A549 (cell line): Measurements from ENCODE around the gene FZD10. TPM values are rescaled to one million over a fixed set of nuclear protein-coding genes. Genes with fewer than 3 reads are reported as not detected.

Experiments
- ATAC-seq, 2 experiments: fragments of 200-7000 bp in 1 of 2; fragments of >200 bp in 1 of 2; cut with Nextera tagmentation in 1 of 2; cut with Tn5 transposase in 1 of 2; 3 replicates each; pipeline versions ENCODE4 v1.8.0 to v1.9.1; 2018 to 2020; ENCODE audit warnings: mild to moderate bottlenecking in 1 of 2, moderate library complexity in 1 of 2
- CTCF ChIA-PET: fragments of 300-600 bp; sonication (Branson Sonifier 250); formaldehyde crosslinking; extraction: SDS; loops from one replicate; lab custom pipeline; 2021; ENCODE audit warnings: antibody characterized with exemption, inconsistent platforms; lab: Yijun Ruan, JAX
- POLR2A ChIA-PET: fragments of 350-600 bp; formaldehyde crosslinking; extraction: SDS; loops from one replicate; lab custom pipeline; 2021; ENCODE audit warnings: antibody characterized with exemption, inconsistent platforms; lab: Yijun Ruan, JAX
- DNase-seq, 2 experiments: peaks; one replicate each; pipeline versions ENCODE4 v3.0.0 to v3.0.0-alpha.2; 2011 to 2016; ENCODE audit warnings: low read depth in 1 of 2, low spot score in 1 of 2
- FAIRE-seq: peaks from 2 replicates; lab custom pipeline; 2011; peaks lifted over from hg19 to GRCh38; lab: Jason Lieb, UNC
- H3K27ac ChIP-seq, 2 experiments: fragments of >200 bp; sonication (Bioruptor Twin); formaldehyde crosslinking; 3 replicates each; pipeline ENCODE4 v1.5.1; 2016 to 2017
- H3K4me1 ChIP-seq: fragments of >200 bp; sonication (Bioruptor Twin); formaldehyde crosslinking; 3 replicates; pipeline ENCODE4 v1.6.1; 2016
- H3K4me2 ChIP-seq: fragments of >200 bp; sonication (Bioruptor Twin); formaldehyde crosslinking; 3 replicates; pipeline ENCODE4 v1.6.1; 2016
- H3K4me3 ChIP-seq: fragments of >200 bp; sonication (Bioruptor Twin); formaldehyde crosslinking; 3 replicates; pipeline ENCODE4 v1.5.1; 2016
- H3K9me3 ChIP-seq: fragments of >200 bp; sonication (Bioruptor Twin); formaldehyde crosslinking; 3 replicates; pipeline ENCODE4 v1.6.1; 2016
- BHLHE40 ChIP-seq: IDR thresholded peaks from 2 replicates; pipeline ENCODE4 v1.6.1; 2012; ENCODE audit warnings: low read depth, low read length, inconsistent platforms
- CBX8 ChIP-seq: fragments of 200-600 bp; sonication (generic); IDR thresholded peaks from 2 replicates; pipeline ENCODE4 v1.6.1; 2016
- CEBPB ChIP-seq, 2 experiments: fragments of >200 bp in 1 of 2; sonication (Bioruptor Twin) in 1 of 2; formaldehyde crosslinking in 1 of 2; IDR thresholded peaks; 2 replicates each; pipeline ENCODE4 v1.6.1; 2012 to 2016
- CHD2 ChIP-seq: fragments of 150-350 bp; IDR thresholded peaks from 2 replicates; pipeline ENCODE4 v1.6.1; 2014; ENCODE audit warnings: low read length; ENCODE audit not compliant: partially characterized antibody
- ESRRA ChIP-seq: fragments of 150-350 bp; IDR thresholded peaks from 2 replicates; pipeline ENCODE4 v1.6.1; 2014; ENCODE audit warnings: mild to moderate bottlenecking, low read length, borderline replicate concordance
- GATA3 ChIP-seq: IDR thresholded peaks from 2 replicates; pipeline ENCODE4 v1.6.1; 2012; ENCODE audit warnings: borderline replicate concordance
- HDAC2 ChIP-seq: fragments of 200-600 bp; sonication (generic); IDR thresholded peaks from 2 replicates; pipeline ENCODE4 v1.6.1; 2016
- HEYL ChIP-seq: fragments of 250-450 bp; sonication (Bioruptor Pico); IDR thresholded peaks from 2 replicates; pipeline ENCODE4 v1.8.0; 2021; ENCODE audit warnings: mild to moderate bottlenecking, moderate library complexity
- JUN ChIP-seq, 2 experiments: fragments of >200 bp; sonication (Bioruptor Twin); formaldehyde crosslinking; IDR thresholded peaks; 2 replicates in 1 of 2; 3 replicates in 1 of 2; pipeline ENCODE4 v1.6.1; 2016 to 2017
- JUNB ChIP-seq: fragments of >200 bp; sonication (Bioruptor Twin); formaldehyde crosslinking; IDR thresholded peaks from 2 replicates; pipeline ENCODE4 v1.6.1; 2016
- KDM1A ChIP-seq: fragments of 200-600 bp; sonication (generic); IDR thresholded peaks from 2 replicates; pipeline ENCODE4 v1.6.1; 2016; ENCODE audit warnings: low read depth, mild to moderate bottlenecking
- KDM5A ChIP-seq: fragments of 200-600 bp; sonication (generic); IDR thresholded peaks from 2 replicates; pipeline ENCODE4 v1.6.1; 2016; ENCODE audit warnings: antibody characterized with exemption, mild to moderate bottlenecking
- NFE2L2 ChIP-seq: fragments of 150-350 bp; conservative IDR thresholded peaks from 2 replicates; pipeline ENCODE4 v1.6.1; 2014; ENCODE audit warnings: low read length
- NR3C1 ChIP-seq: fragments of >200 bp; sonication (Bioruptor Twin); formaldehyde crosslinking; IDR thresholded peaks from 3 replicates; pipeline ENCODE4 v1.6.1; 2017
- PBX3 ChIP-seq: IDR thresholded peaks from 2 replicates; pipeline ENCODE4 v1.6.1; 2012
- PHF8 ChIP-seq: fragments of 200-600 bp; sonication (generic); IDR thresholded peaks from 2 replicates; pipeline ENCODE4 v1.6.1; 2016; ENCODE audit warnings: low read depth, mild to moderate bottlenecking, antibody characterized with exemption, moderate library complexity, borderline replicate concordance
- POLR2A ChIP-seq: IDR thresholded peaks from 2 replicates; pipeline ENCODE4 v1.6.1; 2012; ENCODE audit warnings: mild to moderate bottlenecking, low read length
- POLR2AphosphoS2 ChIP-seq: conservative IDR thresholded peaks from 2 replicates; pipeline ENCODE4 v1.6.1; 2012; ENCODE audit warnings: low read length, improper control_type of control experiment, inconsistent platforms
- RAD21 ChIP-seq, 2 experiments: fragments of >200 bp in 1 of 2; sonication (Bioruptor Twin) in 1 of 2; formaldehyde crosslinking in 1 of 2; IDR thresholded peaks in 1 of 2; conservative IDR thresholded peaks in 1 of 2; 2 replicates in 1 of 2; 3 replicates in 1 of 2; pipeline ENCODE4 v1.6.1; 2012 to 2018; ENCODE audit warnings: inconsistent platforms in 1 of 2
- RNF2 ChIP-seq: fragments of 200-600 bp; sonication (generic); IDR thresholded peaks from 2 replicates; pipeline ENCODE4 v1.6.1; 2016; ENCODE audit warnings: low read depth, mild to moderate bottlenecking, antibody characterized with exemption, moderate library complexity, borderline replicate concordance
- SREBF2 ChIP-seq: fragments of 450-650 bp; IDR thresholded peaks from 2 replicates; pipeline ENCODE4 v1.6.1; 2014; ENCODE audit warnings: mild to moderate bottlenecking, moderate library complexity
- ZC3H11A ChIP-seq: fragments of 450-650 bp; IDR thresholded peaks from 2 replicates; pipeline ENCODE4 v1.6.1; 2014; ENCODE audit warnings: antibody characterized with exemption, mild to moderate bottlenecking
- ZFP36 ChIP-seq: fragments of 450-650 bp; IDR thresholded peaks from 2 replicates; pipeline ENCODE4 v1.6.1; 2014; ENCODE audit warnings: borderline replicate concordance; ENCODE audit not compliant: partially characterized antibody
- ZSCAN20 ChIP-seq: fragments of 250-450 bp; sonication (Bioruptor Pico); IDR thresholded peaks from 2 replicates; pipeline ENCODE4 v1.8.0; 2022; ENCODE audit warnings: mild to moderate bottlenecking, moderate library complexity
- WGBS: methylation state at CpG from one replicate; pipeline ENCODE4 v1.1.6; 2017; ENCODE audit errors: missing lambda C conversion rate; 5-methylcytosine and 5-hydroxymethylcytosine counted together
- polyA plus RNA-seq, 4 experiments: library from polyadenylated mRNA; depleted of rRNA in 3 of 4; stranded (reverse); fragments of >200 nt; fragmentation: RNase III in 1 of 4; extraction: RNeasy Plus Mini Kit Qiagen cat#74134 plus additional on column Dnase treatment in 1 of 4; gene quantifications; 2 replicates in 3 of 4; 3 replicates in 1 of 4; pipeline ENCODE4 v1.2.3, GENCODE V29; 2011 to 2017
- TF ChIP-seq, protein P1 (sequence below): fragments of >200 bp; sonication (Bioruptor Twin); formaldehyde crosslinking; IDR thresholded peaks from 2 replicates; pipeline ENCODE4 v1.6.1; 2016
- TF ChIP-seq, protein P2 (sequence below): fragments of 250-450 bp; sonication (Bioruptor Pico); IDR thresholded peaks from 2 replicates; pipeline ENCODE4 v1.5.0; 2020; ENCODE audit warnings: low read depth, mild to moderate bottlenecking, moderate library complexity
- TF ChIP-seq, protein P3 (sequence below): fragments of >200 bp; sonication (Bioruptor Twin); formaldehyde crosslinking; IDR thresholded peaks from 3 replicates; pipeline ENCODE4 v1.6.1; 2016
- TF ChIP-seq, protein P4 (sequence below): fragments of 450-650 bp; IDR thresholded peaks from 2 replicates; pipeline ENCODE4 v1.6.1; 2014; ENCODE audit warnings: antibody characterized with exemption

The FZD10 gene
- polyA plus RNA-seq, 2 of the 4 experiments (the other 2 are of a cell fraction), result not detected

GRCh38 chr12:130155416-130156073 lies 6.7 kb upstream of the FZD10 start:
- no peaks in the 10 kb centered on the region for H3K4me1 ChIP-seq
- TF ChIP-seq CBX8, result no peak
- TF ChIP-seq HDAC2, result no peak
- TF ChIP-seq HEYL (CRISPR knock-in tag), result no peak
- no peak for TF ChIP-seq POLR2A
- no peak for TF ChIP-seq ESRRA
- no peak for TF ChIP-seq PBX3
- TF ChIP-seq JUNB, result no peak
- no peak for TF ChIP-seq CEBPB (IDR thresholded peaks at IDR 0.05)
- TF ChIP-seq, protein P1, sequence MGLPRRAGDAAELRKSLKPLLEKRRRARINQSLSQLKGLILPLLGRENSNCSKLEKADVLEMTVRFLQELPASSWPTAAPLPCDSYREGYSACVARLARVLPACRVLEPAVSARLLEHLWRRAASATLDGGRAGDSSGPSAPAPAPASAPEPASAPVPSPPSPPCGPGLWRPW, result no peak
- FAIRE-seq (no peak), ATAC-seq (no peak), DNase-seq (no peak)
- ChIA-PET CTCF (no interaction called here), POLR2A (no interaction called here)
- no peak overlapping the region for H3K4me2 ChIP-seq
- H3K27ac ChIP-seq, result no peak overlapping the region
- H3K9me3 ChIP-seq, result no peaks in the 10 kb centered on the region
- 37% methylated on average over 10 of the region's 10 CpGs for WGBS
- no peak overlapping the region for H3K4me3 ChIP-seq

DNA sequence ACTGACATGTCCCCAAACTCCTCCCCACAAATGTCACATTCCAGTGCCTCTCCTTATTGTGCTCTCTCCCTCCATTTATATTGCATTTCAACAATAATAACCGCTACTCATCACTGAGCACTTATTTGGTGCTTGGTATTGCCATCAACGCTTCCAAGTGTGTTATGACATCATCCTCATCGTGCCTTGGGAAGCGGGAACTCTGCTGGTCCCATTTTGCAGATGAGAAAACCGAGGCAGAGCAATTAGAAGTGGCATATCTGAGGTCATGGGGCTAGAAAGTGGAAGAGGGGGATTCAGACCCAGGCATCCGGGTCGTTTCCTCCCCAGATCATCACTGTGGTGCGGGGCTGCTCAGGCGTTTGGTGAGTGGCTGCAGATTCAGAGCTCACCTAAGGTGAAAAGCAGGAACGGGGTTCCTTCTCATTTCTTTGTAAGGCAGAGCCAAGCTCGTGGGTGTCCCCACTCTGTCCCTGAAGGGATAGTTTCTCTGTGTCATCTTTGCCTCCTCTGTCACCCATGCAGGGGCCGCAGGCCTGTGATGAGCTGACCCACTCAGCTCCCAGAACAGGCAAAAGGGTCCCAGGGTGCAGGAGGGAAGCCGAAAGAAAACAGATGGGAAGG lies 5.5 kb upstream of the FZD10 start:
- H3K9me3 ChIP-seq, result no peaks in the 10 kb centered on the region
- H3K4me2 ChIP-seq, result no peak overlapping the region
- CTCF ChIA-PET, result no interaction called here
- H3K27ac ChIP-seq, result no peak overlapping the region
- POLR2A ChIA-PET, result no interaction called here
- ATAC-seq, result no peak
- no peak for DNase-seq
- 29% methylated on average over 13 of the region's 13 CpGs for WGBS
- no peak overlapping the region for H3K4me3 ChIP-seq
- TF ChIP-seq NR3C1 (no peak), RAD21 (conservative IDR thresholded peaks at IDR 0.05 in 1 of 2, IDR thresholded peaks at IDR 0.05 in 1 of 2) (no peak), POLR2AphosphoS2 (no peak), KDM5A (no peak)
- TF ChIP-seq, protein P2, sequence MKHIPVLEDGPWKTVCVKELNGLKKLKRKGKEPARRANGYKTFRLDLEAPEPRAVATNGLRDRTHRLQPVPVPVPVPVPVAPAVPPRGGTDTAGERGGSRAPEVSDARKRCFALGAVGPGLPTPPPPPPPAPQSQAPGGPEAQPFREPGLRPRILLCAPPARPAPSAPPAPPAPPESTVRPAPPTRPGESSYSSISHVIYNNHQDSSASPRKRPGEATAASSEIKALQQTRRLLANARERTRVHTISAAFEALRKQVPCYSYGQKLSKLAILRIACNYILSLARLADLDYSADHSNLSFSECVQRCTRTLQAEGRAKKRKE (CRISPR knock-in tag), result no peak
- FAIRE-seq, result no peak
- H3K4me1 ChIP-seq, result no peaks in the 10 kb centered on the region

GRCh38 chr12:130157998-130158753 lies 4.1 kb upstream of the FZD10 start:
- Histone ChIP-seq H3K27ac (no peak overlapping the region), H3K4me2 (no peak overlapping the region), H3K9me3 (no peaks in the 10 kb centered on the region), H3K4me1 (no peaks in the 10 kb centered on the region), H3K4me3 (no peak overlapping the region)
- no peak for FAIRE-seq
- CTCF ChIA-PET, result interaction anchor here (0.7 kb wide), 1 partner anchor 292 kb away, joined by 3 read pairs; no protein-coding TSS in a partner anchor
- POLR2A ChIA-PET, result no interaction called here
- no peak for DNase-seq
- ATAC-seq, result no peak
- 33% methylated on average over 15 of the region's 15 CpGs for WGBS
- TF ChIP-seq NFE2L2, result no peak
- TF ChIP-seq SREBF2, result no peak
- TF ChIP-seq HDAC2, result no peak
- TF ChIP-seq PHF8, result no peak
- no peak for TF ChIP-seq KDM1A
- TF ChIP-seq ZFP36, result no peak
- TF ChIP-seq JUN (IDR thresholded peaks at IDR 0.05), result no peak
- TF ChIP-seq, protein P3, sequence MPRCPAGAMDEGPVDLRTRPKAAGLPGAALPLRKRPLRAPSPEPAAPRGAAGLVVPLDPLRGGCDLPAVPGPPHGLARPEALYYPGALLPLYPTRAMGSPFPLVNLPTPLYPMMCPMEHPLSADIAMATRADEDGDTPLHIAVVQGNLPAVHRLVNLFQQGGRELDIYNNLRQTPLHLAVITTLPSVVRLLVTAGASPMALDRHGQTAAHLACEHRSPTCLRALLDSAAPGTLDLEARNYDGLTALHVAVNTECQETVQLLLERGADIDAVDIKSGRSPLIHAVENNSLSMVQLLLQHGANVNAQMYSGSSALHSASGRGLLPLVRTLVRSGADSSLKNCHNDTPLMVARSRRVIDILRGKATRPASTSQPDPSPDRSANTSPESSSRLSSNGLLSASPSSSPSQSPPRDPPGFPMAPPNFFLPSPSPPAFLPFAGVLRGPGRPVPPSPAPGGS, result no peak
- TF ChIP-seq RNF2, result no peak
- TF ChIP-seq ZC3H11A, result no peak
- no peak for TF ChIP-seq BHLHE40
- TF ChIP-seq ZSCAN20 (CRISPR knock-in tag), result no peak
- TF ChIP-seq GATA3, result no peak
- TF ChIP-seq, protein P4, sequence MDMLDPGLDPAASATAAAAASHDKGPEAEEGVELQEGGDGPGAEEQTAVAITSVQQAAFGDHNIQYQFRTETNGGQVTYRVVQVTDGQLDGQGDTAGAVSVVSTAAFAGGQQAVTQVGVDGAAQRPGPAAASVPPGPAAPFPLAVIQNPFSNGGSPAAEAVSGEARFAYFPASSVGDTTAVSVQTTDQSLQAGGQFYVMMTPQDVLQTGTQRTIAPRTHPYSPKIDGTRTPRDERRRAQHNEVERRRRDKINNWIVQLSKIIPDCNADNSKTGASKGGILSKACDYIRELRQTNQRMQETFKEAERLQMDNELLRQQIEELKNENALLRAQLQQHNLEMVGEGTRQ, result no peak
- no peak for TF ChIP-seq CBX8
- no peak for TF ChIP-seq CHD2
